HepG2 (cell line): ENCODE data around the gene BACH2. TPM values are rescaled to one million over a fixed set of nuclear protein-coding genes. Genes with fewer than 3 reads are reported as not detected.

Experiments used
- ATAC-seq: fragments of 200-7000 bp; cut with Tn5 transposase; 3 replicates; pipeline ENCODE4 v1.9.1; 2020; ENCODE audit warnings: mild to moderate bottlenecking, moderate library complexity
- BruUV-seq: library from RNA; stranded (reverse); fragments of 400-500 nt; replicated peaks from 2 replicates; lab custom pipeline; 2021; lab: Mats Ljungman, UMichigan
- CTCF ChIA-PET: fragments of 300-600 bp; formaldehyde crosslinking; extraction: SDS; loops from one replicate; lab custom pipeline; 2021; ENCODE audit warnings: low total read pairs, inconsistent platforms, low intra/inter-chr PET ratio; lab: Yijun Ruan, JAX
- POLR2A ChIA-PET: fragments of 350-600 bp; sonication (Branson Sonifier 250); formaldehyde crosslinking; loops from one replicate; lab custom pipeline; 2020; ENCODE audit warnings: antibody characterized with exemption, inconsistent platforms; lab: Yijun Ruan, JAX
- DNase-seq: peaks from one replicate; pipeline ENCODE4 v3.0.0-alpha.2; 2015; ENCODE audit warnings: low spot score
- FAIRE-seq: peaks from 3 replicates; lab custom pipeline; 2011; peaks lifted over from hg19 to GRCh38; lab: Jason Lieb, UNC
- H2AFZ ChIP-seq: one replicate; pipeline ENCODE4 v1.6.1; 2011; ENCODE audit warnings: low read length, inconsistent platforms
- H3K27ac ChIP-seq: fragments of 300-600 bp; 3 replicates; pipeline ENCODE4 v1.8.0; 2011; ENCODE audit warnings: mixed run types, mild to moderate bottlenecking, mixed read lengths, low read length, inconsistent platforms; ENCODE audit not compliant: insufficient read depth; ENCODE audit errors: extremely low read length
- H3K27me3 ChIP-seq, 2 experiments: fragments of 200-600 bp in 1 of 2; 2 replicates in 1 of 2; 3 replicates in 1 of 2; pipeline versions ENCODE4 v1.6.0 to v1.8.0; 2011; ENCODE audit warnings: low read length in 2 of 2, mild to moderate bottlenecking in 2 of 2, moderate library complexity in 2 of 2, inconsistent platforms in 1 of 2; ENCODE audit not compliant: insufficient read depth in 2 of 2, control insufficient read depth in 1 of 2
- H3K36me3 ChIP-seq, 2 experiments: fragments of 200-600 bp in 1 of 2; replicated peaks in 1 of 2; 2 replicates in 1 of 2; 3 replicates in 1 of 2; pipeline versions ENCODE4 v1.5.1 to v1.8.0; 2011; ENCODE audit warnings: low read length in 2 of 2, inconsistent platforms in 1 of 2; ENCODE audit not compliant: insufficient read depth in 2 of 2, control insufficient read depth in 1 of 2
- H3K4me1 ChIP-seq: 2 replicates; pipeline ENCODE4 v1.5.1; 2012; ENCODE audit warnings: low read length, inconsistent platforms; ENCODE audit not compliant: insufficient read depth
- H3K4me2 ChIP-seq: 2 replicates; pipeline ENCODE4 v1.6.0; 2011; ENCODE audit warnings: low read depth, low read length, inconsistent platforms
- H3K4me3 ChIP-seq, 3 experiments: fragments of 200-600 bp in 1 of 3; sonication (generic), shearing (Covaris generic) in 1 of 3; replicated peaks in 1 of 3; 2 replicates each; pipeline ENCODE4 v1.5.1; 2011 to 2016; ENCODE audit warnings: low read length in 3 of 3, inconsistent platforms in 2 of 3, low read depth in 2 of 3, mild to moderate bottlenecking in 2 of 3, control low read depth in 1 of 3, mixed read lengths in 1 of 3; ENCODE audit not compliant: insufficient read depth in 1 of 3
- H3K79me2 ChIP-seq: one replicate; pipeline ENCODE4 v1.6.1; 2011; ENCODE audit warnings: low read length, inconsistent platforms; ENCODE audit not compliant: insufficient read depth
- H3K9ac ChIP-seq: 2 replicates; pipeline ENCODE4 v1.6.0; 2011; ENCODE audit warnings: mild to moderate bottlenecking, low read depth, low read length, inconsistent platforms; ENCODE audit not compliant: insufficient read depth
- H3K9me3 ChIP-seq: 2 replicates; pipeline ENCODE4 v1.5.1; 2012; ENCODE audit warnings: mild to moderate bottlenecking, low read length
- H4K20me1 ChIP-seq: 2 replicates; pipeline ENCODE4 v1.6.0; 2011; ENCODE audit warnings: inconsistent platforms, mild to moderate bottlenecking, low read length, moderate library complexity; ENCODE audit not compliant: insufficient read depth
- FOSL1 ChIP-seq: sonication (generic); formaldehyde crosslinking; IDR thresholded peaks from 2 replicates; pipeline ENCODE4 v1.9.0; 2021; ENCODE audit warnings: missing genetic modification reagents, borderline replicate concordance
- FOXK2 ChIP-seq: fragments of 450-650 bp; IDR thresholded peaks from 2 replicates; pipeline ENCODE4 v1.6.1; 2016
- HDAC1 ChIP-seq: sonication (generic); formaldehyde crosslinking; IDR thresholded peaks from 2 replicates; pipeline ENCODE4 v1.5.1; 2020; ENCODE audit warnings: mild to moderate bottlenecking, missing genetic modification reagents
- HMGXB4 ChIP-seq, 2 experiments: sonication (generic) in 1 of 2; formaldehyde crosslinking in 1 of 2; IDR thresholded peaks; 2 replicates each; pipeline versions ENCODE4 v1.4.0 to v1.6.1; 2018 to 2020; ENCODE audit warnings: missing genetic modification reagents in 2 of 2, borderline replicate concordance in 1 of 2, low read depth in 1 of 2, mild to moderate bottlenecking in 1 of 2, missing biosample characterization in 1 of 2
- KDM2A ChIP-seq: sonication (generic); formaldehyde crosslinking; IDR thresholded peaks from 2 replicates; pipeline ENCODE4 v1.4.0; 2020; ENCODE audit warnings: low read depth, missing genetic modification reagents, borderline replicate concordance
- KDM6A ChIP-seq: IDR thresholded peaks from 2 replicates; pipeline ENCODE4 v1.6.1; 2016; ENCODE audit warnings: low read depth
- MLX ChIP-seq: IDR thresholded peaks from 2 replicates; pipeline ENCODE4 v1.6.1; 2016
- NFIB ChIP-seq: sonication (generic); formaldehyde crosslinking; IDR thresholded peaks from 2 replicates; pipeline ENCODE4 v1.9.0; 2021; ENCODE audit warnings: missing genetic modification reagents, mild to moderate bottlenecking, borderline replicate concordance
- PPARG ChIP-seq: conservative IDR thresholded peaks from 2 replicates; pipeline ENCODE4 v1.6.1; 2016; ENCODE audit warnings: missing biosample characterization, missing genetic modification reagents
- STAG1 ChIP-seq: sonication (generic); formaldehyde crosslinking; IDR thresholded peaks from 2 replicates; pipeline ENCODE4 v1.4.0; 2020; ENCODE audit warnings: missing genetic modification reagents
- ZBTB8A ChIP-seq: sonication (generic); formaldehyde crosslinking; IDR thresholded peaks from 2 replicates; pipeline ENCODE4 v1.4.0; 2020; ENCODE audit warnings: mild to moderate bottlenecking, low read depth, missing genetic modification reagents, borderline replicate concordance
- ZNF44 ChIP-seq: sonication (generic); formaldehyde crosslinking; IDR thresholded peaks from 2 replicates; pipeline ENCODE4 v1.5.1; 2020; ENCODE audit warnings: mild to moderate bottlenecking, missing genetic modification reagents
- WGBS: methylation state at CpG from one replicate; pipeline ENCODE4 v1.1.6; 2017; ENCODE audit warnings: low lambda C conversion rate; 5-methylcytosine and 5-hydroxymethylcytosine counted together
- in situ Hi-C: cut with HindIII; loops from 2 replicates; pipeline ENCODE4 v1.10.0; 2017; ENCODE audit warnings: low pct_unique_long_range_greater_than_20kb; ENCODE audit not compliant: extremely low pct_ligation_motif_present
- intact Hi-C: fragments of 100-400 bp; cut with micrococcal nuclease; formaldehyde crosslinking; loops from one replicate; pipeline ENCODE4 v1.10.0; 2022; ENCODE audit not compliant: unreplicated experiment
- polyA plus RNA-seq, 8 experiments: library from polyadenylated mRNA; depleted of rRNA in 3 of 8; stranded (reverse) in 7 of 8; unstranded in 1 of 8; fragments of >200 nt; fragmentation: Illumina TruSeq in 4 of 8; extraction: Trizol in 4 of 8; gene quantifications; 2 replicates each; pipeline versions ENCODE4 v1.2.1 to v1.2.3, GENCODE V29; 2011 to 2016; ENCODE audit warnings: low read depth in 4 of 8, missing spikeins in 1 of 8, mixed read lengths in 1 of 8; ENCODE audit not compliant: insufficient read depth in 1 of 8
- total RNA-seq, 5 experiments: library from RNA; depleted of rRNA; stranded (reverse); fragments of >200 nt; fragmentation: Illumina TruSeq; extraction: Trizol; gene quantifications; 2 replicates each; pipeline ENCODE4 v1.2.3, GENCODE V29; 2016; ENCODE audit warnings: low read depth in 1 of 5

Gene BACH2
- total and polyA plus RNA-seq, 2 of the 13 experiments (the other 11 are each of a cell fraction or from before 2014, with no cell fraction given), result 0.01 TPM; not detected in 1

- Histone ChIP-seq H3K4me3 (no peak overlapping the region), H3K79me2 (no peaks in the 10 kb centered on the region), H4K20me1 (no peaks in the 10 kb centered on the region), H2AFZ (no peak overlapping the region), H3K27me3 (no peaks in the 10 kb centered on the region; a peak in 1 of 5 replicates), H3K4me2 (no peak overlapping the region), H3K4me1 (peaks cover 31% of the 10 kb centered on the region), H3K36me3 (no peaks in the 10 kb centered on the region), H3K9me3 (no peaks in the 10 kb centered on the region), H3K9ac (no peak overlapping the region), H3K27ac (no peak overlapping the region)
- 6% methylated on average over 2 of the region's 2 CpGs for WGBS
- FAIRE-seq, result no peak
- BruUV-seq, result no TSS peak
- no peak for ATAC-seq
- ChIA-PET CTCF (no interaction called here), POLR2A (no interaction called here)
- no peak for DNase-seq
- intact Hi-C loops, result no loop called here
- in situ Hi-C loops, result no loop called here
- TF ChIP-seq ZBTB8A (CRISPR knock-in tag) (no peak), KDM6A (CRISPR knock-in tag) (no peak), ZNF44 (CRISPR knock-in tag) (no peak), HMGXB4 (CRISPR knock-in tag; IDR thresholded peaks at IDR 0.05; ENCODE audit: borderline replicate concordance in 1 of 2, low read depth in 1 of 2) (no peak), FOSL1 (no peak), FOXK2 (no peak), NFIB (CRISPR knock-in tag) (no peak), STAG1 (CRISPR knock-in tag) (no peak), KDM2A (CRISPR knock-in tag) (no peak), HDAC1 (CRISPR knock-in tag) (no peak), MLX (CRISPR knock-in tag) (no peak), PPARG (CRISPR knock-in tag) (no peak)
These were observed 82.2 kb downstream of the BACH2 start for GRCh38 chr6:90214461-90214860.
